CD4-positive, alpha-beta memory T cell (primary cell): ENCODE data around the gene EPG5. TPM values are rescaled to one million over a fixed set of nuclear protein-coding genes. Genes with fewer than 3 reads are reported as not detected.
"Not testable (repeated sequence)": the region's sequence is repeated elsewhere in the genome, so short reads cannot be mapped to it uniquely, and the experiment has no call there.

Experiments
- CTCF ChIA-PET: fragments of 350-600 bp; sonication (Branson Sonifier 250); formaldehyde crosslinking; loops from one replicate; lab custom pipeline; 2021; ENCODE audit warnings: inconsistent platforms; ENCODE audit not compliant: partially characterized antibody; lab: Charles Lee
- POLR2A ChIA-PET: fragments of 350-600 bp; sonication (Branson Sonifier 250); formaldehyde crosslinking; loops from one replicate; lab custom pipeline; 2021; ENCODE audit not compliant: partially characterized antibody; lab: Charles Lee
- DNase-seq, 5 donors: peaks; one replicate each; pipeline versions ENCODE4 v3.0.0 to v3.0.0-alpha.2; 2020 to 2022; ENCODE audit warnings: mixed read lengths in 1 of 5
- H3K27ac ChIP-seq: one replicate; pipeline ENCODE4 v1.7.0; 2013; ENCODE audit warnings: low read depth, low read length
- H3K27me3 ChIP-seq: 2 replicates; pipeline ENCODE4 v1.7.0; 2013; ENCODE audit warnings: mild to moderate bottlenecking, low read length, moderate library complexity; ENCODE audit not compliant: insufficient read depth
- H3K36me3 ChIP-seq: 2 replicates; pipeline ENCODE4 v1.7.0; 2013; ENCODE audit warnings: mild to moderate bottlenecking, low read length, moderate library complexity; ENCODE audit not compliant: insufficient read depth
- H3K4me1 ChIP-seq: 2 replicates; pipeline ENCODE4 v1.7.0; 2013; ENCODE audit warnings: mild to moderate bottlenecking, low read length, moderate library complexity; ENCODE audit not compliant: insufficient read depth
- H3K4me3 ChIP-seq, 2 donors: one replicate each; pipeline ENCODE4 v1.7.0; 2013; ENCODE audit warnings: low read length in 2 of 2, mild to moderate bottlenecking in 1 of 2
- H3K9me3 ChIP-seq, 2 donors: one replicate each; pipeline ENCODE4 v1.7.0; 2013; ENCODE audit warnings: low read length in 2 of 2, control low read depth in 1 of 2; ENCODE audit not compliant: control insufficient read depth in 1 of 2
- H3K27ac Mint-ChIP-seq, 7 donors: one replicate each; pipeline ENCODE4 v1.8.0; 2020 to 2021; ENCODE audit warnings: mixed read lengths in 7 of 7, mild to moderate bottlenecking in 6 of 7, inconsistent platforms in 3 of 7, moderate library complexity in 3 of 7
- H3K27me3 Mint-ChIP-seq, 2 donors: one replicate each; pipeline ENCODE4 v1.8.0; 2020 to 2021; ENCODE audit warnings: mixed read lengths in 2 of 2
- H3K36me3 Mint-ChIP-seq, 2 donors: one replicate each; pipeline ENCODE4 v1.8.0; 2020 to 2021; ENCODE audit warnings: mixed read lengths in 2 of 2, inconsistent platforms in 1 of 2, mild to moderate bottlenecking in 1 of 2
- H3K4me1 Mint-ChIP-seq, 4 donors: one replicate each; pipeline ENCODE4 v1.8.0; 2020 to 2021; ENCODE audit warnings: mixed read lengths in 4 of 4, mild to moderate bottlenecking in 1 of 4
- H3K4me3 Mint-ChIP-seq, 8 donors: one replicate each; pipeline ENCODE4 v1.8.0; 2020 to 2021; ENCODE audit warnings: mixed read lengths in 8 of 8, mild to moderate bottlenecking in 7 of 8, moderate library complexity in 6 of 8, inconsistent platforms in 3 of 8
- H3K9me3 Mint-ChIP-seq, 8 donors: one replicate each; pipeline ENCODE4 v1.8.0; 2020 to 2021; ENCODE audit warnings: mixed read lengths in 8 of 8, mild to moderate bottlenecking in 5 of 8, inconsistent platforms in 3 of 8, moderate library complexity in 1 of 8
- intact Hi-C: fragments of 100-400 bp; cut with micrococcal nuclease; formaldehyde crosslinking; loops from one replicate; pipeline ENCODE4 v1.15.1; 2023
- polyA plus RNA-seq, 2 donors: library from polyadenylated mRNA; unstranded; fragments of 300-500 nt; fragmentation: Illumina TruSeq; gene quantifications; one replicate each; pipeline ENCODE4 v1.2.3, GENCODE V29; 2021
- total RNA-seq, 2 experiments: library from RNA; stranded (reverse); gene quantifications; one replicate each; pipeline ENCODE4 v1.2.3, GENCODE V29; 2021

The EPG5 gene
- total and polyA plus RNA-seq, 4 experiments from 2014 or later: 4.1 to 69.0 (median 35.0) TPM

- H3K27me3 ChIP-seq, H3K27me3 Mint-ChIP-seq, H3K9me3 ChIP-seq, H3K4me3 ChIP-seq, POLR2A ChIA-PET, H3K27ac ChIP-seq, H3K4me1 ChIP-seq, H3K36me3 ChIP-seq: not testable (repeated sequence)
- Mint-ChIP-seq H3K4me3 (peak overlapping the region in 1 of 8 donors; percentile 53), H3K4me1 (peaks cover 4 to 28% (median 12%) of the 10 kb centered on the region in 4 donors), H3K27ac (peak overlapping the region in 1 of 7 donors; percentile 25), H3K9me3 (peaks cover 5 to 36% (median 22%) of the 10 kb centered on the region in 8 donors), H3K36me3 (peaks cover 8 to 27% of the 10 kb centered on the region in 2 donors)
- CTCF ChIA-PET: interaction anchor here (1.3 to 5.2 kb wide), 5 partner anchors 54 to 144 kb away, joined by 3 to 38 read pairs (median 6); no protein-coding TSS in a partner anchor
- DNase-seq: peak in 1 of 5 donors; percentile 23
- intact Hi-C loops: loop anchor here (1.0 kb wide), 1 partner anchor 142 kb away; no protein-coding TSS in a partner anchor
These were observed 160.0 kb downstream of the EPG5 start for GRCh38 chr18:45807144-45807543.

DNA sequence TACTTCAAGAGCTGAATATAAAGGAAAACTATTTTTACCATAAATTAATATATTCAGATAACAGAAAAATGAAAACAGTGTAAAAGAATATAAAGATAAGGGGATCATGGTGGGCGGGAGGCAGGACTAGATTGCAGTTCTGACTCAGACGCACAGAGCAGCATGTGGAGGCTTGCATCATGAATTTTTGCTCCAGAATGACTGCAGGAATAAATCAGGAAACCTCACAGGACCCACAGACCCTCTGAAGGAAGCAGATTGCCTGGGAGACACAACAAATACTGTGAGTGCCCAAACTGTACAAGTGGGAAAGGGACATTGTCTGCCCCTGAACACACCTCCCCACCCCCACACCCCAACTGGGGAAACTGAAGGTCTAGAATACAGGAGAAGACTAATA, 160.9 kb downstream of the EPG5 start:
- intact Hi-C loops: no loop called here
- ChIA-PET POLR2A (interaction anchor here (1.0 kb wide), 1 partner anchor 139 kb away, joined by 3 read pairs; no protein-coding TSS in a partner anchor), CTCF (interaction anchor here (1.5 to 5.2 kb wide), 4 partner anchors 82 to 140 kb away, joined by 4 to 38 read pairs (median 9); partner anchors contain the start of gene SLC14A1)
- Mint-ChIP-seq H3K4me3 (no peak overlapping the region), H3K9me3 (peaks cover 5 to 34% (median 22%) of the 10 kb centered on the region in 8 donors), H3K4me1 (peaks cover 4 to 28% (median 12%) of the 10 kb centered on the region in 4 donors), H3K27ac (no peak overlapping the region), H3K36me3 (peaks cover 8 to 27% of the 10 kb centered on the region in 2 donors), H3K27me3 (peaks cover 6 to 9% of the 10 kb centered on the region in 2 donors)
- Histone ChIP-seq H3K4me3 (no peak overlapping the region), H3K9me3 (no peaks in the 10 kb centered on the region), H3K27me3 (no peaks in the 10 kb centered on the region), H3K27ac (no peak overlapping the region), H3K4me1 (no peaks in the 10 kb centered on the region), H3K36me3 (no peaks in the 10 kb centered on the region)
- no peak for DNase-seq

DNA sequence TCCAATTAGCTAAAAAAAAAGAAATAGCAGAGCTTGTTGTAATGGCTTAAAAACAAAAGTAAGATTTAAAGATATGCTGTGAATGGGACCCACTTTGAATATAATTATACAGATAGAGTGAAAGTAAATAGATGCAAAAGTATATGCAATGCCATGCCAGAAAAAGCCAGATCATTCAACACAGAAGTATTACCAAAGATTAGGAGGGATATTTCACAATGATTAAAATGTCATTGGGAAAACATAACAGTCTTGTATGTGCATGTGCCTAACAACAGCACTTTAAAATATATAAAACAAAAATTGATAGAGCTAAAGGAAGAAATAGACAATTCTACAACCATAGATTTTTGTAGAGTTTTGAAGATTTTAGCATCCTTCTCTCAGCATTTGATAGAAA, 161.6 kb downstream of the EPG5 start:
- no peak overlapping the region for H3K27ac ChIP-seq
- Mint-ChIP-seq H3K27me3 (peaks cover 8 to 9% of the 10 kb centered on the region in 2 donors), H3K27ac (peak overlapping the region in 1 of 7 donors; percentile 27), H3K36me3 (peaks cover 8 to 27% of the 10 kb centered on the region in 2 donors), H3K9me3 (peaks cover 5 to 34% (median 22%) of the 10 kb centered on the region in 8 donors), H3K4me1 (peaks cover 4 to 27% (median 12%) of the 10 kb centered on the region in 4 donors), H3K4me3 (no peak overlapping the region)
- H3K36me3 ChIP-seq: no peaks in the 10 kb centered on the region
- H3K4me3 ChIP-seq: no peak overlapping the region
- POLR2A ChIA-PET: interaction anchor here (1.0 kb wide), 1 partner anchor 138 kb away, joined by 3 read pairs; no protein-coding TSS in a partner anchor
- DNase-seq: no peak
- CTCF ChIA-PET: interaction anchor here (1.5 to 5.2 kb wide), 3 partner anchors 81 to 140 kb away, joined by 4 to 38 read pairs (median 12); partner anchors contain the start of gene SLC14A1
- no peaks in the 10 kb centered on the region for H3K27me3 ChIP-seq
- no peaks in the 10 kb centered on the region for H3K9me3 ChIP-seq
- intact Hi-C loops: no loop called here
- H3K4me1 ChIP-seq: no peaks in the 10 kb centered on the region

GRCh38 chr18:45802814-45803492, 164.2 kb downstream of the EPG5 start:
- ChIA-PET CTCF (no interaction called here), POLR2A (no interaction called here)
- Mint-ChIP-seq H3K4me3 (no peak overlapping the region), H3K9me3 (peaks cover 0 to 19% (median 16%) of the 10 kb centered on the region in 8 donors), H3K4me1 (peaks cover 0 to 4% (median 0%) of the 10 kb centered on the region in 4 donors), H3K27me3 (peaks cover 9 to 10% of the 10 kb centered on the region in 2 donors), H3K27ac (no peak overlapping the region), H3K36me3 (peaks cover 3 to 20% of the 10 kb centered on the region in 2 donors)
- no peak for DNase-seq
- Histone ChIP-seq H3K4me3 (no peak overlapping the region), H3K27ac (no peak overlapping the region), H3K4me1 (no peaks in the 10 kb centered on the region), H3K27me3 (no peaks in the 10 kb centered on the region), H3K36me3 (no peaks in the 10 kb centered on the region), H3K9me3 (no peaks in the 10 kb centered on the region)
- intact Hi-C loops: no loop called here

GRCh38 chr18:45801416-45802004, 165.6 kb downstream of the EPG5 start:
- intact Hi-C loops: no loop called here
- Mint-ChIP-seq H3K36me3 (peaks cover 4 to 16% of the 10 kb centered on the region in 2 donors), H3K4me1 (no peaks in the 10 kb centered on the region), H3K9me3 (peaks cover 0 to 19% (median 15%) of the 10 kb centered on the region in 8 donors), H3K4me3 (no peak overlapping the region), H3K27ac (no peak overlapping the region), H3K27me3 (peaks cover 8 to 10% of the 10 kb centered on the region in 2 donors)
- DNase-seq: no peak
- no peaks in the 10 kb centered on the region for H3K36me3 ChIP-seq
- CTCF ChIA-PET: interaction anchor here (1.5 kb wide), 1 partner anchor 139 kb away, joined by 3 read pairs; no protein-coding TSS in a partner anchor
- POLR2A ChIA-PET: no interaction called here
- no peaks in the 10 kb centered on the region for H3K4me1 ChIP-seq
- H3K9me3 ChIP-seq: no peaks in the 10 kb centered on the region
- no peak overlapping the region for H3K27ac ChIP-seq
- H3K4me3 ChIP-seq: no peak overlapping the region
- H3K27me3 ChIP-seq: no peaks in the 10 kb centered on the region

Other genes starting within 250 kb of the EPG5 start
- gene SLC14A1, start 243.1 kb downstream of the EPG5 start, total RNA-seq: 1 to 10 TPM; 2.8 to 3.6 TPM
- gene SLC14A1, start 243.1 kb downstream of the EPG5 start, polyA plus RNA-seq: 1 to 10 TPM; 1.8 to 3.6 TPM
- gene SIGLEC15, start 141.7 kb downstream of the EPG5 start, total RNA-seq: not detected
- not detected for gene SIGLEC15, start 141.7 kb downstream of the EPG5 start, polyA plus RNA-seq
- 10 to 100 TPM; 13.3 to 14.0 TPM for gene PSTPIP2, start 104.9 kb upstream of the EPG5 start, total RNA-seq
- gene PSTPIP2, start 104.9 kb upstream of the EPG5 start, polyA plus RNA-seq: 10 to 100 TPM; 10.9 to 19.7 TPM
- 100 to 1,000 TPM; 212 to 225 TPM for gene ATP5F1A, start 131.0 kb upstream of the EPG5 start, total RNA-seq
- 100 to 1,000 TPM; 443 to 681 TPM for gene ATP5F1A, start 131.0 kb upstream of the EPG5 start, polyA plus RNA-seq
- 10 to 100 TPM; 23.2 to 23.3 TPM for gene HAUS1, start 137.1 kb upstream of the EPG5 start, total RNA-seq
- gene HAUS1, start 137.1 kb upstream of the EPG5 start, polyA plus RNA-seq: 10 to 100 TPM; 39.6 to 82.6 TPM